ENCODE measurements around the gene TFF3.

- TF ChIP-seq CTCF (IDR thresholded peaks at IDR 0.05) (no peak), POLR2AphosphoS5 (IDR thresholded peaks at IDR 0.05) (no peak)
These were observed 20.8 kb downstream of the TFF3 start for GRCh38 chr21:42294273-42294880.

Data from suprapubic skin (tissue), 3 donors.